Measurements from ENCODE around the gene UFSP1. TPM values are rescaled to one million over a fixed set of nuclear protein-coding genes. Genes with fewer than 3 reads are reported as not detected.
"Not testable (repeated sequence)": the region's sequence is repeated elsewhere in the genome, so short reads cannot be mapped to it uniquely, and the experiment has no call there.

The UFSP1 gene
- total RNA-seq, 2 donors from 2014 or later, result 0.77 to 2.4 TPM

- peak overlapping the region; percentile 97 to 99 for H3K27ac Mint-ChIP-seq
- H3K9me3 Mint-ChIP-seq, result no peaks in the 10 kb centered on the region
- DNase-seq (ENCODE audit: low spot score in 2 of 2) (no peak), ATAC-seq (no peak)
- peaks cover 49 to 50% of the 10 kb centered on the region in 2 donors for H3K36me3 Mint-ChIP-seq
These were observed 15.3 kb downstream of the UFSP1 start for GRCh38 chr7:100874300-100874576.

- peak overlapping the region; percentile 97 to 99 for H3K27ac Mint-ChIP-seq
- H3K9me3 Mint-ChIP-seq, result no peaks in the 10 kb centered on the region
- DNase-seq (ENCODE audit: low spot score in 2 of 2), result no peak
These were observed 15.8 kb downstream of the UFSP1 start for GRCh38 chr7:100873599-100874299.

GRCh38 chr7:100867776-100868485, 21.6 kb downstream of the UFSP1 start:
- no peak for ATAC-seq
- DNase-seq (ENCODE audit: low spot score in 2 of 2), result no peak
- H3K27ac Mint-ChIP-seq, result peak overlapping the region; percentile 88 to 96
- peaks cover 6 to 11% of the 10 kb centered on the region in 2 donors for H3K36me3 Mint-ChIP-seq
- no peaks in the 10 kb centered on the region for H3K9me3 Mint-ChIP-seq

More at GRCh38 chr7:100873599-100874299, 15.8 kb downstream of the UFSP1 start:
- peaks cover 46 to 49% of the 10 kb centered on the region in 2 donors for H3K36me3 Mint-ChIP-seq
- ATAC-seq, result no peak

GRCh38 chr7:100867040-100867775, 22.3 kb downstream of the UFSP1 start, which contains the start of gene TRIP6:
TSS of gene TRIP6 (plus strand) at chr7:100867387. CDS start at chr7:100867498, 111 bp downstream.
- DNase-seq (ENCODE audit: low spot score in 2 of 2), result peak; percentile 62 to 84
- Mint-ChIP-seq H3K9me3 (no peaks in the 10 kb centered on the region), H3K36me3 (peaks cover 6 to 11% of the 10 kb centered on the region in 2 donors), H3K27ac (peak within 1 kb of the TSS; percentile 96 to 98)
- ATAC-seq, result peak; percentile 72 to 88

GRCh38 chr7:100866729-100867039, 22.8 kb downstream of the UFSP1 start:
- peak overlapping the region; percentile 96 to 98 for H3K27ac Mint-ChIP-seq
- no peak for ATAC-seq
- no peaks in the 10 kb centered on the region for H3K9me3 Mint-ChIP-seq
- H3K36me3 Mint-ChIP-seq, result peaks cover 6 to 10% of the 10 kb centered on the region in 2 donors
- no peak for DNase-seq (ENCODE audit: low spot score in 2 of 2)

GRCh38 chr7:100865938-100866728, 23.4 kb downstream of the UFSP1 start:
- DNase-seq (ENCODE audit: low spot score in 2 of 2) (no peak), ATAC-seq (peak; percentile 48 to 57)
- no peaks in the 10 kb centered on the region for H3K9me3 Mint-ChIP-seq
- H3K36me3 Mint-ChIP-seq, result peaks cover 6% of the 10 kb centered on the region in 2 donors
- H3K27ac Mint-ChIP-seq, result peak overlapping the region; percentile 44 to 96

GRCh38 chr7:100865372-100865911, 24.1 kb downstream of the UFSP1 start:
- ATAC-seq (no peak), DNase-seq (ENCODE audit: low spot score in 2 of 2) (no peak)
- H3K9me3 Mint-ChIP-seq, result no peaks in the 10 kb centered on the region
- H3K27ac Mint-ChIP-seq, result peak overlapping the region in 1 of 2 donors; percentile 96
- H3K36me3 Mint-ChIP-seq, result peaks cover 6 to 11% of the 10 kb centered on the region in 2 donors

- Mint-ChIP-seq H3K9me3 (no peaks in the 10 kb centered on the region), H3K27ac (no peak overlapping the region), H3K36me3 (peaks cover 6 to 18% of the 10 kb centered on the region in 2 donors)
- ATAC-seq, result no peak
- no peak for DNase-seq (ENCODE audit: low spot score in 2 of 2)
These were observed 25.2 kb downstream of the UFSP1 start for GRCh38 chr7:100864263-100864845.

- peaks cover 6 to 18% of the 10 kb centered on the region in 2 donors for H3K36me3 Mint-ChIP-seq
- H3K9me3 Mint-ChIP-seq, result no peaks in the 10 kb centered on the region
- ATAC-seq (no peak), DNase-seq (ENCODE audit: low spot score in 2 of 2) (no peak)
- H3K27ac Mint-ChIP-seq, result no peak overlapping the region
These were observed 26.0 kb downstream of the UFSP1 start for GRCh38 chr7:100863406-100863950.

- H3K27ac Mint-ChIP-seq, result no peak overlapping the region
- DNase-seq (ENCODE audit: low spot score in 2 of 2), result no peak
- H3K9me3 Mint-ChIP-seq, result no peaks in the 10 kb centered on the region
- no peak for ATAC-seq
- H3K36me3 Mint-ChIP-seq, result peaks cover 0 to 11% of the 10 kb centered on the region in 2 donors
These were observed 27.9 kb downstream of the UFSP1 start for GRCh38 chr7:100861616-100861985.

GRCh38 chr7:100860702-100861615, 28.6 kb downstream of the UFSP1 start:
- no peak overlapping the region for H3K27ac Mint-ChIP-seq
- ATAC-seq, result no peak
- H3K9me3 Mint-ChIP-seq, result no peaks in the 10 kb centered on the region
- no peak for DNase-seq (ENCODE audit: low spot score in 2 of 2)
- peaks cover 0 to 11% of the 10 kb centered on the region in 2 donors for H3K36me3 Mint-ChIP-seq

- ATAC-seq (no peak), DNase-seq (ENCODE audit: low spot score in 2 of 2) (no peak)
- no peak overlapping the region for H3K27ac Mint-ChIP-seq
- no peaks in the 10 kb centered on the region for H3K9me3 Mint-ChIP-seq
- peaks cover 0 to 11% of the 10 kb centered on the region in 2 donors for H3K36me3 Mint-ChIP-seq
These were observed 29.7 kb downstream of the UFSP1 start for GRCh38 chr7:100859856-100860255.

- ATAC-seq, result no peak
- H3K9me3 Mint-ChIP-seq, result no peaks in the 10 kb centered on the region
- H3K36me3 Mint-ChIP-seq, result peaks cover 0 to 11% of the 10 kb centered on the region in 2 donors
- DNase-seq (ENCODE audit: low spot score in 2 of 2), result no peak
- H3K27ac Mint-ChIP-seq, result peak overlapping the region in 1 of 2 donors; percentile 70
These were observed 32.6 kb downstream of the UFSP1 start for GRCh38 chr7:100856871-100857282.

GRCh38 chr7:100855515-100855914, 34.0 kb downstream of the UFSP1 start:
- no peak for DNase-seq (ENCODE audit: low spot score in 2 of 2)
- Mint-ChIP-seq H3K27ac (no peak overlapping the region), H3K36me3 (peaks cover 0 to 8% of the 10 kb centered on the region in 2 donors)

GRCh38 chr7:100854899-100855298, 34.6 kb downstream of the UFSP1 start:
- not testable (repeated sequence) for DNase-seq (ENCODE audit: low spot score in 2 of 2); H3K36me3 Mint-ChIP-seq; ATAC-seq; H3K9me3 Mint-ChIP-seq; H3K27ac Mint-ChIP-seq

More at GRCh38 chr7:100855515-100855914, 34.0 kb downstream of the UFSP1 start:
- H3K9me3 Mint-ChIP-seq, result no peaks in the 10 kb centered on the region
- ATAC-seq, result no peak
